ENCODE data around the gene HAO1. TPM values are rescaled to one million over a fixed set of nuclear protein-coding genes. Genes with fewer than 3 reads are reported as not detected.

Gene HAO1
- total RNA-seq, result 1 to 10 TPM in 1 of 4 donors, under 1 TPM in 1, not detected in 2; 0.53 to 1.1 TPM

- DNase-seq, result no peak
- TF ChIP-seq CTCF (IDR thresholded peaks at IDR 0.05) (no peak), POLR2A (IDR thresholded peaks at IDR 0.05) (no peak)
- H3K27me3 ChIP-seq, result no peaks in the 10 kb centered on the region
- H3K9me3 ChIP-seq, result no peaks in the 10 kb centered on the region
- no peaks in the 10 kb centered on the region for H3K4me1 ChIP-seq
- no peak within 1 kb of the TSS for H3K27ac ChIP-seq
- no peak within 1 kb of the TSS for H3K4me3 ChIP-seq
- H3K36me3 ChIP-seq, result no peaks in the 10 kb centered on the region
Observed at GRCh38 chr20:7940341-7940740, at the start of gene HAO1. TSS of gene HAO1 (minus strand) at chr20:7940458. CDS start at chr20:7940422, 36 bp downstream.

- no peak for DNase-seq
- no peak overlapping the region for H3K4me3 ChIP-seq
- no peaks in the 10 kb centered on the region for H3K4me1 ChIP-seq
- no peak overlapping the region for H3K27ac ChIP-seq
- TF ChIP-seq POLR2A (IDR thresholded peaks at IDR 0.05), result no peak
- TF ChIP-seq CTCF (IDR thresholded peaks at IDR 0.05), result no peak
- H3K9me3 ChIP-seq, result no peaks in the 10 kb centered on the region
- H3K36me3 ChIP-seq, result peaks cover 0 to 31% (median 0%) of the 10 kb centered on the region in 3 donors
- no peaks in the 10 kb centered on the region for H3K27me3 ChIP-seq
Observed at GRCh38 chr20:7989379-7989778, 49.1 kb upstream of the HAO1 start.

- TF ChIP-seq CTCF (IDR thresholded peaks at IDR 0.05) (no peak), POLR2A (IDR thresholded peaks at IDR 0.05) (no peak)
- Histone ChIP-seq H3K9me3 (no peaks in the 10 kb centered on the region), H3K27me3 (no peaks in the 10 kb centered on the region), H3K36me3 (peaks cover 0 to 34% (median 0%) of the 10 kb centered on the region in 3 donors), H3K27ac (no peak overlapping the region), H3K4me3 (no peak overlapping the region), H3K4me1 (no peaks in the 10 kb centered on the region)
- no peak for DNase-seq
Observed at GRCh38 chr20:7985916-7986315, 45.7 kb upstream of the HAO1 start.

- peaks cover 0 to 34% (median 0%) of the 10 kb centered on the region in 3 donors for H3K36me3 ChIP-seq
- no peaks in the 10 kb centered on the region for H3K27me3 ChIP-seq
- no peaks in the 10 kb centered on the region for H3K4me1 ChIP-seq
Observed at GRCh38 chr20:7984192-7984591, 43.9 kb upstream of the HAO1 start.

GRCh38 chr20:7981374-7981773 lies 41.1 kb upstream of the HAO1 start:
- Histone ChIP-seq H3K36me3 (peaks cover 0 to 33% (median 0%) of the 10 kb centered on the region in 3 donors), H3K4me3 (no peak overlapping the region), H3K4me1 (no peaks in the 10 kb centered on the region), H3K27me3 (no peaks in the 10 kb centered on the region), H3K9me3 (no peaks in the 10 kb centered on the region), H3K27ac (no peak overlapping the region)
- TF ChIP-seq POLR2A (IDR thresholded peaks at IDR 0.05) (no peak), CTCF (IDR thresholded peaks at IDR 0.05) (no peak)
- DNase-seq, result no peak

More at GRCh38 chr20:7984192-7984591, 43.9 kb upstream of the HAO1 start:
- Histone ChIP-seq H3K27ac (no peak overlapping the region), H3K9me3 (no peaks in the 10 kb centered on the region), H3K4me3 (no peak overlapping the region)
- TF ChIP-seq CTCF (IDR thresholded peaks at IDR 0.05) (no peak), POLR2A (IDR thresholded peaks at IDR 0.05) (no peak)
- DNase-seq, result no peak
